HEK293 (cell line): ENCODE results near the gene RALA.
A peak's percentile ranks its signal among the peaks of the same experiment; 100 is the strongest.

Experiments used
- CTCF ChIA-PET: fragments of 350-600 bp; formaldehyde crosslinking; extraction: SDS; loops from one replicate; lab custom pipeline; 2021; ENCODE audit warnings: antibody characterized with exemption; lab: Yijun Ruan, JAX
- POLR2A ChIA-PET: fragments of 300-600 bp; formaldehyde crosslinking; extraction: SDS; loops from one replicate; lab custom pipeline; 2020; ENCODE audit warnings: antibody characterized with exemption, inconsistent platforms; lab: Yijun Ruan, JAX
- H3K27ac ChIP-seq: fragments of 200-500 bp; sonication (Bioruptor generic); 2 replicates; pipeline ENCODE4 v1.5.1; 2014; ENCODE audit warnings: low read depth, low read length, control low read depth, inconsistent platforms; ENCODE audit errors: extremely low read depth
- H3K36me3 ChIP-seq, 2 experiments: fragments of 200-500 bp in 1 of 2; sonication (Bioruptor generic) in 1 of 2; 1 replicate in 1 of 2; 2 replicates in 1 of 2; pipeline ENCODE4 v1.5.1; 2014 to 2017; ENCODE audit warnings: inconsistent platforms in 2 of 2, low read length in 2 of 2; ENCODE audit not compliant: control insufficient read depth in 2 of 2, insufficient read depth in 1 of 2
- H3K4me1 ChIP-seq: fragments of 200-500 bp; sonication (Bioruptor generic); 2 replicates; pipeline ENCODE4 v1.5.1; 2014; ENCODE audit warnings: mild to moderate bottlenecking, low read length, inconsistent platforms; ENCODE audit not compliant: control insufficient read depth, insufficient read depth
- H3K4me3 ChIP-seq: 2 replicates; pipeline ENCODE4 v1.5.1; 2011; ENCODE audit warnings: low read depth, mild to moderate bottlenecking, control low read depth, low read length, moderate library complexity
- H3K9me3 ChIP-seq: fragments of 200-500 bp; sonication (Bioruptor generic); 2 replicates; pipeline ENCODE4 v1.5.1; 2014; ENCODE audit warnings: low read depth, low read length, inconsistent platforms; ENCODE audit not compliant: control insufficient read depth, insufficient read depth
- OSR2 ChIP-seq: fragments of 450-650 bp; formaldehyde crosslinking; IDR thresholded peaks from 2 replicates; pipeline ENCODE4 v1.5.1; 2016; ENCODE audit warnings: missing biosample characterization, missing genetic modification characterization
- PRDM6 ChIP-seq: fragments of 450-650 bp; formaldehyde crosslinking; IDR thresholded peaks from 2 replicates; pipeline ENCODE4 v1.5.1; 2017; ENCODE audit warnings: missing biosample characterization, missing genetic modification characterization
- SCRT2 ChIP-seq: fragments of 450-650 bp; formaldehyde crosslinking; IDR thresholded peaks from 2 replicates; pipeline ENCODE4 v1.5.1; 2016; ENCODE audit warnings: missing biosample characterization, missing genetic modification characterization
- SP2 ChIP-seq: fragments of 450-650 bp; formaldehyde crosslinking; IDR thresholded peaks from 2 replicates; pipeline ENCODE4 v1.5.1; 2016; ENCODE audit warnings: missing biosample characterization, missing genetic modification characterization
- YY2 ChIP-seq: fragments of 450-650 bp; formaldehyde crosslinking; IDR thresholded peaks from 2 replicates; pipeline ENCODE4 v1.5.1; 2016; ENCODE audit warnings: missing biosample characterization, missing genetic modification characterization
- ZBTB20 ChIP-seq: fragments of 450-650 bp; formaldehyde crosslinking; IDR thresholded peaks from 2 replicates; pipeline ENCODE4 v1.5.1; 2016; ENCODE audit warnings: missing biosample characterization, missing genetic modification characterization
- ZFP37 ChIP-seq: fragments of 450-650 bp; formaldehyde crosslinking; IDR thresholded peaks from 2 replicates; pipeline ENCODE4 v1.5.1; 2016; ENCODE audit warnings: missing biosample characterization, missing genetic modification characterization
- ZNF155 ChIP-seq: fragments of 450-650 bp; formaldehyde crosslinking; IDR thresholded peaks from 2 replicates; pipeline ENCODE4 v1.5.1; 2016; ENCODE audit warnings: missing biosample characterization, missing genetic modification characterization
- ZNF184 ChIP-seq: fragments of 450-650 bp; IDR thresholded peaks from 2 replicates; pipeline ENCODE4 v1.5.1; 2018; ENCODE audit warnings: missing biosample characterization, mild to moderate bottlenecking, missing genetic modification characterization
- ZNF24 ChIP-seq: fragments of 450-650 bp; formaldehyde crosslinking; IDR thresholded peaks from 2 replicates; pipeline ENCODE4 v1.5.1; 2016; ENCODE audit warnings: missing biosample characterization, missing genetic modification characterization
- ZNF354C ChIP-seq: fragments of 450-650 bp; formaldehyde crosslinking; IDR thresholded peaks from 2 replicates; pipeline ENCODE4 v1.5.1; 2016; ENCODE audit warnings: missing biosample characterization, missing genetic modification characterization, low read depth, borderline replicate concordance
- ZNF37A ChIP-seq: fragments of 450-650 bp; IDR thresholded peaks from 2 replicates; pipeline ENCODE4 v1.5.1; 2018; ENCODE audit warnings: missing biosample characterization, missing genetic modification characterization
- ZNF394 ChIP-seq: fragments of 450-650 bp; formaldehyde crosslinking; IDR thresholded peaks from 2 replicates; pipeline ENCODE4 v1.5.1; 2016; ENCODE audit warnings: missing biosample characterization, missing genetic modification characterization, mild to moderate bottlenecking, moderate library complexity, borderline replicate concordance
- ZNF610 ChIP-seq: fragments of 450-650 bp; formaldehyde crosslinking; IDR thresholded peaks from 2 replicates; pipeline ENCODE4 v1.5.1; 2016; ENCODE audit warnings: missing biosample characterization, missing genetic modification characterization, borderline replicate concordance
- ZNF677 ChIP-seq: fragments of 450-650 bp; IDR thresholded peaks from 2 replicates; pipeline ENCODE4 v1.5.0; 2018; ENCODE audit warnings: missing biosample characterization, mild to moderate bottlenecking, missing genetic modification characterization, moderate library complexity
- ZNF747 ChIP-seq: fragments of 450-650 bp; formaldehyde crosslinking; IDR thresholded peaks from 2 replicates; pipeline ENCODE4 v1.5.1; 2016; ENCODE audit warnings: missing biosample characterization, missing genetic modification characterization
- ZNF776 ChIP-seq: fragments of 450-650 bp; formaldehyde crosslinking; IDR thresholded peaks from 2 replicates; pipeline ENCODE4 v1.5.0; 2017; ENCODE audit warnings: missing biosample characterization, missing genetic modification characterization, borderline replicate concordance
- ZNF792 ChIP-seq: fragments of 450-650 bp; formaldehyde crosslinking; IDR thresholded peaks from 2 replicates; pipeline ENCODE4 v1.5.1; 2016; ENCODE audit warnings: missing biosample characterization, missing genetic modification characterization
- TF ChIP-seq, protein P1 (sequence below): fragments of 450-650 bp; formaldehyde crosslinking; conservative IDR thresholded peaks from 2 replicates; pipeline ENCODE4 v1.5.1; 2016; ENCODE audit warnings: low read depth, missing biosample characterization, missing genetic modification characterization
- TF ChIP-seq, protein P2 (sequence below): fragments of 450-650 bp; formaldehyde crosslinking; IDR thresholded peaks from 2 replicates; pipeline ENCODE4 v1.5.1; 2016; ENCODE audit warnings: missing biosample characterization, missing genetic modification characterization

RALA gene

DNA sequence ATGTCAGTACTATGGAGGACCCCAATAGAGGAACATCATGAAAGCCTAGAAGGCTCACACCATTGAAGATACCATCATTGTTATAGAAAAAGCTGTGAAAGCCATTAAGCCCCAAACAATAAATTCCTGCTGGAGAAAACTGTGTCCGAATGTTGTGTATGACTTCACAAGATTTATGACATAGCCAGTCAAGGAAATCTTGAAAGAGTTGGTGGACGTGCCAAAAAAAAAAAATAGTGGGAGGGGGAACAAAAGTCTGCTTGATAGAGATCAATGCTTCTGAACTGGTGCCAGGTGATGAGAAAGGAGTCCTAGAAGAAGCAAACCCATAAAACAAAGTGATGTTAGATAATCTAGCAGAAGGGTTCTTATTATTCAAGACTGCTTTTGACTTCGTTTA, 41.2 kb downstream of the RALA start:
- Histone ChIP-seq H3K36me3 (no peaks in the 10 kb centered on the region), H3K4me1 (peaks cover 12% of the 10 kb centered on the region; the same call in 1 of the 2 replicates), H3K9me3 (no peaks in the 10 kb centered on the region), H3K4me3 (no peak overlapping the region), H3K27ac (no peak overlapping the region)
- ChIA-PET POLR2A (no interaction called here), CTCF (interaction anchor here (0.7 to 0.8 kb wide), 2 partner anchors 71 to 78 kb away, joined by 3 to 4 read pairs; no protein-coding TSS in a partner anchor)
- TF ChIP-seq SP2 (no peak), OSR2 (tag by site-specific recombination) (no peak), ZNF155 (no peak), ZNF747 (tag by site-specific recombination) (no peak), ZFP37 (tag by site-specific recombination) (no peak), ZNF37A (tag by site-specific recombination) (no peak), ZNF792 (tag by site-specific recombination) (no peak), YY2 (tag by site-specific recombination) (no peak), PRDM6 (tag by site-specific recombination) (0 out of 2 replicates have a peak, but pooled peaks have one; percentile 12), ZNF24 (no peak), ZNF354C (no peak), ZNF677 (tag by site-specific recombination) (no peak), ZNF184 (tag by site-specific recombination) (no peak)
- TF ChIP-seq, protein P1, sequence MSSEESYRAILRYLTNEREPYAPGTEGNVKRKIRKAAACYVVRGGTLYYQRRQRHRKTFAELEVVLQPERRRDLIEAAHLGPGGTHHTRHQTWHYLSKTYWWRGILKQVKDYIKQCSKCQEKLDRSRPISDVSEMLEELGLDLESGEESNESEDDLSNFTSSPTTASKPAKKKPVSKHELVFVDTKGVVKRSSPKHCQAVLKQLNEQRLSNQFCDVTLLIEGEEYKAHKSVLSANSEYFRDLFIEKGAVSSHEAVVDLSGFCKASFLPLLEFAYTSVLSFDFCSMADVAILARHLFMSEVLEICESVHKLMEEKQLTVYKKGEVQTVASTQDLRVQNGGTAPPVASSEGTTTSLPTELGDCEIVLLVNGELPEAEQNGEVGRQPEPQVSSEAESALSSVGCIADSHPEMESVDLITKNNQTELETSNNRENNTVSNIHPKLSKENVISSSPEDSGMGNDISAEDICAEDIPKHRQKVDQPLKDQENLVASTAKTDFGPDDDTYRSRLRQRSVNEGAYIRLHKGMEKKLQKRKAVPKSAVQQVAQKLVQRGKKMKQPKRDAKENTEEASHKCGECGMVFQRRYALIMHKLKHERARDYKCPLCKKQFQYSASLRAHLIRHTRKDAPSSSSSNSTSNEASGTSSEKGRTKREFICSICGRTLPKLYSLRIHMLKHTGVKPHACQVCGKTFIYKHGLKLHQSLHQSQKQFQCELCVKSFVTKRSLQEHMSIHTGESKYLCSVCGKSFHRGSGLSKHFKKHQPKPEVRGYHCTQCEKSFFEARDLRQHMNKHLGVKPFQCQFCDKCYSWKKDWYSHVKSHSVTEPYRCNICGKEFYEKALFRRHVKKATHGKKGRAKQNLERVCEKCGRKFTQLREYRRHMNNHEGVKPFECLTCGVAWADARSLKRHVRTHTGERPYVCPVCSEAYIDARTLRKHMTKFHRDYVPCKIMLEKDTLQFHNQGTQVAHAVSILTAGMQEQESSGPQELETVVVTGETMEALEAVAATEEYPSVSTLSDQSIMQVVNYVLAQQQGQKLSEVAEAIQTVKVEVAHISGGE, result no peak
- TF ChIP-seq, protein P2, sequence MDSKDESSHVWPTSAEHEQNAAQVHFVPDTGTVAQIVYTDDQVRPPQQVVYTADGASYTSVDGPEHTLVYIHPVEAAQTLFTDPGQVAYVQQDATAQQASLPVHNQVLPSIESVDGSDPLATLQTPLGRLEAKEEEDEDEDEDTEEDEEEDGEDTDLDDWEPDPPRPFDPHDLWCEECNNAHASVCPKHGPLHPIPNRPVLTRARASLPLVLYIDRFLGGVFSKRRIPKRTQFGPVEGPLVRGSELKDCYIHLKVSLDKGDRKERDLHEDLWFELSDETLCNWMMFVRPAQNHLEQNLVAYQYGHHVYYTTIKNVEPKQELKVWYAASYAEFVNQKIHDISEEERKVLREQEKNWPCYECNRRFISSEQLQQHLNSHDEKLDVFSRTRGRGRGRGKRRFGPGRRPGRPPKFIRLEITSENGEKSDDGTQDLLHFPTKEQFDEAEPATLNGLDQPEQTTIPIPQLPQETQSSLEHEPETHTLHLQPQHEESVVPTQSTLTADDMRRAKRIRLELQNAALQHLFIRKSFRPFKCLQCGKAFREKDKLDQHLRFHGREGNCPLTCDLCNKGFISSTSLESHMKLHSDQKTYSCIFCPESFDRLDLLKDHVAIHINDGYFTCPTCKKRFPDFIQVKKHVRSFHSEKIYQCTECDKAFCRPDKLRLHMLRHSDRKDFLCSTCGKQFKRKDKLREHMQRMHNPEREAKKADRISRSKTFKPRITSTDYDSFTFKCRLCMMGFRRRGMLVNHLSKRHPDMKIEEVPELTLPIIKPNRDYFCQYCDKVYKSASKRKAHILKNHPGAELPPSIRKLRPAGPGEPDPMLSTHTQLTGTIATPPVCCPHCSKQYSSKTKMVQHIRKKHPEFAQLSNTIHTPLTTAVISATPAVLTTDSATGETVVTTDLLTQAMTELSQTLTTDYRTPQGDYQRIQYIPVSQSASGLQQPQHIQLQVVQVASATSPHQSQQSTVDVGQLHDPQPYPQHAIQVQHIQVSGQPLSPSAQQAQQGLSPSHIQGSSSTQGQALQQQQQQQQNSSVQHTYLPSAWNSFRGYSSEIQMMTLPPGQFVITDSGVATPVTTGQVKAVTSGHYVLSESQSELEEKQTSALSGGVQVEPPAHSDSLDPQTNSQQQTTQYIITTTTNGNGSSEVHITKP (tag by site-specific recombination), result 0 out of 2 replicates have a peak, but pooled peaks have one; percentile 11

DNA sequence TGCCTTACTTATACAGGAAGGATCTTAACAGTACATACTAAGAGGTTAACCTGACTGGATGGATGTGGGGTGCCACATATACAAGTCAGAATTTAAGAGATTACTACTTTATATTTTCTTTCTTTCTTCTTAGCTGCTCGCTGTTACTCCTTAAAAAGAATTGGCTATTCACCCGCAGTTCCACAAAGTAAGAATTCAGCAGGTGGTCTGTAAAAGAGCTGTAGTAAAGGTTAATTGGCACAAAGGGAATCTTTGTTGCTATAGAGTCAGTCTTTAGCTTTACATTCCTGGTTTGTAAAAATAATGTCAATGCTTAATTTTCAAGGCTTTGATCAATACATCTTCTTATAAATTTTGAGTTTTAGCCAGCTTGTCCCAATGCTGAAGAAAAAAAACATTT, 43.2 kb downstream of the RALA start:
- no peaks in the 10 kb centered on the region for H3K9me3 ChIP-seq
- peaks cover 12% of the 10 kb centered on the region; the same call in 1 of the 2 replicates for H3K4me1 ChIP-seq
- no peaks in the 10 kb centered on the region for H3K36me3 ChIP-seq
- H3K4me3 ChIP-seq, result no peak overlapping the region
- no peak for TF ChIP-seq ZNF610
- TF ChIP-seq ZBTB20, result no peak
- no peak for TF ChIP-seq ZNF394 (tag by site-specific recombination)
- TF ChIP-seq SCRT2, result peak; percentile 54; the same call in 1 of the 2 replicates
- no peak for TF ChIP-seq ZNF776 (tag by site-specific recombination)
- TF ChIP-seq, all 188 proteins: peak for 1
- CTCF ChIA-PET, result interaction anchor here (0.6 to 0.7 kb wide), 2 partner anchors 44 to 1366 kb away, joined by 3 read pairs; no protein-coding TSS in a partner anchor
- H3K27ac ChIP-seq, result no peak overlapping the region
- POLR2A ChIA-PET, result no interaction called here
